Measurements from ENCODE around the gene MRPL51.

Gene MRPL51

GRCh38 chr12:6464531-6464930, 28.5 kb downstream of the MRPL51 start:
- H3K27me3 ChIP-seq (ENCODE audit: low read depth, low read length), result no peaks in the 10 kb centered on the region
- H3K36me3 ChIP-seq (ENCODE audit: control insufficient read depth in 1 of 2, insufficient read depth in 2 of 2, low read length in 2 of 2), result peaks cover 45 to 59% of the 10 kb centered on the region in 2 donors
- H3K27ac ChIP-seq (ENCODE audit: low read length), result no peak overlapping the region
- no peak overlapping the region for H3K4me3 ChIP-seq (ENCODE audit: low read depth in 1 of 2, low read length in 2 of 2)
- H3K4me1 ChIP-seq (ENCODE audit: control insufficient read depth in 1 of 2, insufficient read depth in 2 of 2, low read length in 2 of 2), result peaks cover 9 to 34% of the 10 kb centered on the region in 2 donors
- no peaks in the 10 kb centered on the region for H3K9me3 ChIP-seq (ENCODE audit: control insufficient read depth in 1 of 2, low read length in 2 of 2)

- Histone ChIP-seq H3K27me3 (ENCODE audit: low read depth, low read length) (no peaks in the 10 kb centered on the region), H3K4me1 (ENCODE audit: control insufficient read depth in 1 of 2, insufficient read depth in 2 of 2, low read length in 2 of 2) (peaks cover 2 to 27% of the 10 kb centered on the region in 2 donors), H3K9me3 (ENCODE audit: control insufficient read depth in 1 of 2, low read length in 2 of 2) (no peaks in the 10 kb centered on the region), H3K27ac (ENCODE audit: low read length) (peak overlapping the region; percentile 11), H3K4me3 (ENCODE audit: low read depth in 1 of 2, low read length in 2 of 2) (no peak overlapping the region), H3K36me3 (ENCODE audit: control insufficient read depth in 1 of 2, insufficient read depth in 2 of 2, low read length in 2 of 2) (peaks cover 51 to 64% of the 10 kb centered on the region in 2 donors)
These were observed 29.2 kb downstream of the MRPL51 start for GRCh38 chr12:6463858-6464257.

- no peaks in the 10 kb centered on the region for H3K27me3 ChIP-seq (ENCODE audit: low read depth, low read length)
- H3K4me1 ChIP-seq (ENCODE audit: control insufficient read depth in 1 of 2, insufficient read depth in 2 of 2, low read length in 2 of 2), result peaks cover 0 to 20% of the 10 kb centered on the region in 2 donors
- no peaks in the 10 kb centered on the region for H3K9me3 ChIP-seq (ENCODE audit: control insufficient read depth in 1 of 2, low read length in 2 of 2)
- H3K27ac ChIP-seq (ENCODE audit: low read length), result no peak overlapping the region
- H3K36me3 ChIP-seq (ENCODE audit: control insufficient read depth in 1 of 2, insufficient read depth in 2 of 2, low read length in 2 of 2), result peaks cover 56 to 71% of the 10 kb centered on the region in 2 donors
- no peak overlapping the region for H3K4me3 ChIP-seq (ENCODE audit: low read depth in 1 of 2, low read length in 2 of 2)
These were observed 29.8 kb downstream of the MRPL51 start for GRCh38 chr12:6463216-6463615.

- Histone ChIP-seq H3K4me1 (ENCODE audit: control insufficient read depth in 1 of 2, insufficient read depth in 2 of 2, low read length in 2 of 2) (peaks cover 0 to 15% of the 10 kb centered on the region in 2 donors), H3K36me3 (ENCODE audit: control insufficient read depth in 1 of 2, insufficient read depth in 2 of 2, low read length in 2 of 2) (peaks cover 61 to 76% of the 10 kb centered on the region in 2 donors), H3K27ac (ENCODE audit: low read length) (peak overlapping the region; percentile 50), H3K4me3 (ENCODE audit: low read depth in 1 of 2, low read length in 2 of 2) (no peak overlapping the region), H3K9me3 (ENCODE audit: control insufficient read depth in 1 of 2, low read length in 2 of 2) (no peaks in the 10 kb centered on the region), H3K27me3 (ENCODE audit: low read depth, low read length) (no peaks in the 10 kb centered on the region)
These were observed 30.6 kb downstream of the MRPL51 start for GRCh38 chr12:6462234-6462995.

- no peak overlapping the region for H3K4me3 ChIP-seq (ENCODE audit: low read depth in 1 of 2, low read length in 2 of 2)
- no peaks in the 10 kb centered on the region for H3K9me3 ChIP-seq (ENCODE audit: control insufficient read depth in 1 of 2, low read length in 2 of 2)
- peaks cover 68 to 83% of the 10 kb centered on the region in 2 donors for H3K36me3 ChIP-seq (ENCODE audit: control insufficient read depth in 1 of 2, insufficient read depth in 2 of 2, low read length in 2 of 2)
- peak overlapping the region; percentile 50 for H3K27ac ChIP-seq (ENCODE audit: low read length)
- H3K27me3 ChIP-seq (ENCODE audit: low read depth, low read length), result no peaks in the 10 kb centered on the region
- H3K4me1 ChIP-seq (ENCODE audit: control insufficient read depth in 1 of 2, insufficient read depth in 2 of 2, low read length in 2 of 2), result peaks cover 0 to 15% of the 10 kb centered on the region in 2 donors
These were observed 31.4 kb downstream of the MRPL51 start for GRCh38 chr12:6461401-6462233.

GRCh38 chr12:6460751-6461371, 32.2 kb downstream of the MRPL51 start:
- Histone ChIP-seq H3K27me3 (ENCODE audit: low read depth, low read length) (no peaks in the 10 kb centered on the region), H3K4me1 (ENCODE audit: control insufficient read depth in 1 of 2, insufficient read depth in 2 of 2, low read length in 2 of 2) (peaks cover 0 to 15% of the 10 kb centered on the region in 2 donors), H3K36me3 (ENCODE audit: control insufficient read depth in 1 of 2, insufficient read depth in 2 of 2, low read length in 2 of 2) (peaks cover 68 to 79% of the 10 kb centered on the region in 2 donors), H3K9me3 (ENCODE audit: control insufficient read depth in 1 of 2, low read length in 2 of 2) (no peaks in the 10 kb centered on the region), H3K27ac (ENCODE audit: low read length) (peak overlapping the region; percentile 50), H3K4me3 (ENCODE audit: low read depth in 1 of 2, low read length in 2 of 2) (no peak overlapping the region)

GRCh38 chr12:6459004-6459337, 34.1 kb downstream of the MRPL51 start:
- no peaks in the 10 kb centered on the region for H3K27me3 ChIP-seq (ENCODE audit: low read depth, low read length)
- H3K36me3 ChIP-seq (ENCODE audit: control insufficient read depth in 1 of 2, insufficient read depth in 2 of 2, low read length in 2 of 2), result peaks cover 72 to 73% of the 10 kb centered on the region in 2 donors
- no peak overlapping the region for H3K27ac ChIP-seq (ENCODE audit: low read length)
- H3K4me1 ChIP-seq (ENCODE audit: control insufficient read depth in 1 of 2, insufficient read depth in 2 of 2, low read length in 2 of 2), result peaks cover 0 to 15% of the 10 kb centered on the region in 2 donors
- H3K4me3 ChIP-seq (ENCODE audit: low read depth in 1 of 2, low read length in 2 of 2), result no peak overlapping the region
- H3K9me3 ChIP-seq (ENCODE audit: control insufficient read depth in 1 of 2, low read length in 2 of 2), result no peaks in the 10 kb centered on the region

GRCh38 chr12:6458281-6459003, 34.6 kb downstream of the MRPL51 start:
- Histone ChIP-seq H3K4me1 (ENCODE audit: control insufficient read depth in 1 of 2, insufficient read depth in 2 of 2, low read length in 2 of 2) (peaks cover under 1 to 16% of the 10 kb centered on the region in 2 donors), H3K9me3 (ENCODE audit: control insufficient read depth in 1 of 2, low read length in 2 of 2) (no peaks in the 10 kb centered on the region), H3K27ac (ENCODE audit: low read length) (no peak overlapping the region), H3K27me3 (ENCODE audit: low read depth, low read length) (no peaks in the 10 kb centered on the region), H3K36me3 (ENCODE audit: control insufficient read depth in 1 of 2, insufficient read depth in 2 of 2, low read length in 2 of 2) (peaks cover 69% of the 10 kb centered on the region in 2 donors), H3K4me3 (ENCODE audit: low read depth in 1 of 2, low read length in 2 of 2) (no peak overlapping the region)

- peaks cover 7 to 26% of the 10 kb centered on the region in 2 donors for H3K4me1 ChIP-seq (ENCODE audit: control insufficient read depth in 1 of 2, insufficient read depth in 2 of 2, low read length in 2 of 2)
- H3K27me3 ChIP-seq (ENCODE audit: low read depth, low read length), result no peaks in the 10 kb centered on the region
- peaks cover 59 to 60% of the 10 kb centered on the region in 2 donors for H3K36me3 ChIP-seq (ENCODE audit: control insufficient read depth in 1 of 2, insufficient read depth in 2 of 2, low read length in 2 of 2)
- H3K9me3 ChIP-seq (ENCODE audit: control insufficient read depth in 1 of 2, low read length in 2 of 2), result no peaks in the 10 kb centered on the region
- H3K4me3 ChIP-seq (ENCODE audit: low read depth in 1 of 2, low read length in 2 of 2), result no peak overlapping the region
- H3K27ac ChIP-seq (ENCODE audit: low read length), result no peak overlapping the region
These were observed 35.7 kb downstream of the MRPL51 start for GRCh38 chr12:6457220-6457945.

GRCh38 chr12:6452944-6453630, 40.0 kb downstream of the MRPL51 start:
- H3K27me3 ChIP-seq (ENCODE audit: low read depth, low read length), result no peaks in the 10 kb centered on the region
- peak overlapping the region; percentile 77 to 97 for H3K4me3 ChIP-seq (ENCODE audit: low read depth in 1 of 2, low read length in 2 of 2)
- H3K36me3 ChIP-seq (ENCODE audit: control insufficient read depth in 1 of 2, insufficient read depth in 2 of 2, low read length in 2 of 2), result peaks cover 20 to 31% of the 10 kb centered on the region in 2 donors
- H3K9me3 ChIP-seq (ENCODE audit: control insufficient read depth in 1 of 2, low read length in 2 of 2), result no peaks in the 10 kb centered on the region
- H3K4me1 ChIP-seq (ENCODE audit: control insufficient read depth in 1 of 2, insufficient read depth in 2 of 2, low read length in 2 of 2), result peaks cover 14 to 31% of the 10 kb centered on the region in 2 donors
- H3K27ac ChIP-seq (ENCODE audit: low read length), result peak overlapping the region; percentile 97

Measured in muscle layer of duodenum (tissue), 2 donors.